ENCODE data around the gene TBKBP1.

Gene TBKBP1

DNA sequence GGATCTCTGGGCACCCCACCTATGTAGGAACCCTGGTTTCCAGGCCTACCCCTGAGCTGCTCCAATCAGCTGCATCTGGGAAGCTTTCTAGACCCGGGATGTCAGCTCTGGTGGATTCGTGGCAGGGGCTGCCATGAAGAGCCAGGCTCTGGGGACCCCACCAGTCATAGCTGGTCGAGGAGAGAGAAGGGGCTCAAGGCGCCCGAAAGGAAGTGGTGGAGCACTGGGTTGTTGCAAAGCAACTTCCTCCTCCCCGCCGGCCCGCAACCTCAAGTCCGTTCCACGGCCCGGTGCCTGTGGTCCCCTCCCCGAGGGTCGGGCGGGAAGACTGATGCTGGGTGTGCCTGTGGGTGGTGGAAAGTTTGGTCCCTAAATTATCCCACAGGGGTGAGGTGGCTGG is 10.2 kb downstream of the TBKBP1 start:
- H3K4me1 ChIP-seq, result peaks cover 89% of the 10 kb centered on the region
- peak overlapping the region; percentile 54; the same call in 1 of the 2 replicates for H3K9ac ChIP-seq
- H3K4me3 ChIP-seq, result peak overlapping the region; percentile 48; the same call in 1 of the 2 replicates
- peak overlapping the region; percentile 55 for H3K27ac ChIP-seq
- no peaks in the 10 kb centered on the region for H3K9me3 ChIP-seq
- no peak for TF ChIP-seq Cebpa-rat (IDR thresholded peaks at IDR 0.05)
- peaks cover 37% of the 10 kb centered on the region for H4K20me1 ChIP-seq
- H3K27me3 ChIP-seq, result no peaks in the 10 kb centered on the region
- peaks cover 21% of the 10 kb centered on the region for H3K36me3 ChIP-seq
- peak overlapping the region; percentile 94 for H3K4me2 ChIP-seq

DNA sequence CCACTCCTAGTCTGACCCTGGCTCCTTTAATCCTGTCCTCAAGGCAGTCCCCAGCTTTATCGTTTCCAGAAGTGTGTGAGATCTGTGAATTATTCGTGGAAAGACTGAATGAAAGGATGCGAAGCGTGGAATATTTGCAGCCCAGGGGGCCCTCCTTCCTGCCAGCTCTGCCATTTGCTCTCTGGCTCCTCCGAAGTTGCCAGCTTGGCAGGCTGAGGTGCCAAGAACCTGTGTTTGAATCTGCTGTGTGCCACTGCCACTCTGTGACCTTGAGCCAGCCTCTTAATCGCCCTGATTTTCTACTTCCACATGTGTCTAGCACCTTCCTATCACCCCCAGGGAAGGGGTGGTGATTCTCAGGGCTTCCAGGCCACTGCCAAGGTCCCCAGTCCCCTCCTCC is 10.8 kb downstream of the TBKBP1 start:
- Histone ChIP-seq H3K27me3 (no peaks in the 10 kb centered on the region), H4K20me1 (peaks cover 33% of the 10 kb centered on the region), H3K4me3 (no peak overlapping the region), H3K27ac (peak overlapping the region; percentile 55), H3K4me1 (peaks cover 83% of the 10 kb centered on the region), H3K9ac (peak overlapping the region; percentile 54; the same call in 1 of the 2 replicates), H3K36me3 (peaks cover 21% of the 10 kb centered on the region), H3K9me3 (no peaks in the 10 kb centered on the region), H3K4me2 (peak overlapping the region; percentile 94)
- no peak for TF ChIP-seq Cebpa-rat (IDR thresholded peaks at IDR 0.05)

DNA sequence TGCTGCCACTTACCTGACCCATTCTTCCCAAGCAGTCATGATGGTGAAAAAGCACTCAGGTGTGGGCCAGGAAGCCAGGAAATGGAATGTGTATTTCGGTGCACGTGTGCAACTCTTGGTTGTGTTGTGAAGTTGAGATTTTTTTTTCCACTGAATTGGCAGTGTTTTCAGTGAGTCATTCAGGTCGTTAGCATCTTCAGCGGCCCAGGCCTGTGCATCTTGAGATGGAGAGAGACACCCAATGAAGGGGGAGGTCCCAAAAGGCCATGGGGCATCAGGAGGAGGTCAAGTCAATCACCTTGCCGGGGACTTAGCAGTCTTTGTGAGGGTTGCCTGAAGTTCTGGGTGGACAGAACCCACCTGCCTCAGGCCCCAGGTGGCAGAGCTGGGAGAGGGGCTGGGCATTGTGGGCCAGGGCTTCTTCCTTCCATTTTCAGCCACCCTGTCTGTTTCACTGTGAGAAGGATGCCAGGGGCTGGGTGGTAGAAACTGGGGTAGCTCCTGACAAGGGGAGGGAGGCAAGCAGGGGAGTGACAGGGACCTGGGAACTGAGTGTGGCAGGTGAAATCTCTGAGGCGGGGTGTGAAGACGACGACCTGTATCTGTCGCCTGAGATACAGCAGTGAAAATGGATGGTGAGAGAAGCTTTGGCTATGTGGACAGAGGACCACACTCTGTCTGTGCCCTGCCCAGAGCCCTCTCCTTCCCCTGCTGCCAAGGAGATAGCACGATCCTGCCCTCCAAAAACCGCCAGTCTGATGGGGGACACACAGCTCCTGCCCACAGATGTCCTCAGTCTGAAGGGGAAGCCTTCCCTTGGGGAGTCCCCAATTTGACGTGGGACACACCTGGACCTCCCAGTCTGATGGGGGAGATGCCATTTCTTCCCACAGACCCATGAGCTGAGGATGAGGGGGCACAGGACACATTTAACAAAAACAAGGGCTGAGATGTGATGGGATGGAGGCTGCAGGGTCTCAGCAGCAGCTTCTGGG is 11.9 kb downstream of the TBKBP1 start:
- TF ChIP-seq Cebpa-rat (IDR thresholded peaks at IDR 0.05), result no peak
- Histone ChIP-seq H3K27me3 (no peaks in the 10 kb centered on the region), H3K4me1 (peaks cover 83% of the 10 kb centered on the region), H3K4me3 (no peak overlapping the region), H3K27ac (peak overlapping the region; percentile 63), H3K9me3 (no peaks in the 10 kb centered on the region), H3K9ac (peak overlapping the region; percentile 47; the same call in 1 of the 2 replicates), H4K20me1 (peaks cover 33% of the 10 kb centered on the region), H3K36me3 (peaks cover 25% of the 10 kb centered on the region), H3K4me2 (peak overlapping the region; percentile 94)

DNA sequence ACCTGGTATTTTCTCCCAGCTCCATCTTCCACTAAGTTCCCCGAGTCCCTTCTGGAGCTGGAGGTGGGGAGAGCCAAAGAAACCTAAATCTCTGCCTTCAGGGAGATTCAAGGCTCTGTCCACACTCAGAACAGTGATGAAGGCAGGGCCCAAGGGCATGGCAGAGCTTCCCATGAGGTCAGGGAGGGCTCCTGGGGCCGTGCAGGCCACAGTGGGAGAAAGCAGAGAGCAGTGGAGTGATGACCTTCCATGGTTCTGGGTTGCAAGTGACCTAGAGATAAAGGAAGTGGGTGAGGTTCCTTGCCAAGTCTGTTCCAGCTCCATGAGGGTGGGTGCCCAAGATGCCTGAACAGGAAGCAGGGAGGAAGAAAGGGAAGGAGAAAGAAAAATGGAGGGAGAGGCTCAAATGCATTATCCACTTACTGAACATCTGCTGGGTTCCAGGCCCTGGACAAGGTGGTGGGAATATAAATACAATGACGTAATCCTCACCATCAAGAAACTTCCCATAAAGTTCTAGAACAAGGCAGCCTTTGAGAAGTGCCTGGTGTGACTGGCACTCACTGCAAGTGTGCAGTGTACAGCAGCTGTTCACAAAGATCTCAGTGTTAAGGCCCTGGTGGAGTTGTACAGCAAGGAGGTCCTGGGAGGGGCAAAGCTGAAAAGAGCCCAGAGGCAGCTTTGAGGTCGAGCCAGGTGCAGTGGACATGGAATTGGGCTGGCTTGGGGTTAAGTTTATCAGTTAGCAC is 13.3 kb downstream of the TBKBP1 start:
- Histone ChIP-seq H3K4me3 (no peak overlapping the region), H4K20me1 (peaks cover 33% of the 10 kb centered on the region), H3K27me3 (no peaks in the 10 kb centered on the region), H3K4me2 (peak overlapping the region; percentile 94), H3K27ac (peak overlapping the region; percentile 63), H3K9ac (peak overlapping the region; percentile 42; the same call in 1 of the 2 replicates), H3K4me1 (peaks cover 83% of the 10 kb centered on the region), H3K9me3 (no peaks in the 10 kb centered on the region), H3K36me3 (peaks cover 30% of the 10 kb centered on the region)
- TF ChIP-seq Cebpa-rat (IDR thresholded peaks at IDR 0.05), result no peak

DNA sequence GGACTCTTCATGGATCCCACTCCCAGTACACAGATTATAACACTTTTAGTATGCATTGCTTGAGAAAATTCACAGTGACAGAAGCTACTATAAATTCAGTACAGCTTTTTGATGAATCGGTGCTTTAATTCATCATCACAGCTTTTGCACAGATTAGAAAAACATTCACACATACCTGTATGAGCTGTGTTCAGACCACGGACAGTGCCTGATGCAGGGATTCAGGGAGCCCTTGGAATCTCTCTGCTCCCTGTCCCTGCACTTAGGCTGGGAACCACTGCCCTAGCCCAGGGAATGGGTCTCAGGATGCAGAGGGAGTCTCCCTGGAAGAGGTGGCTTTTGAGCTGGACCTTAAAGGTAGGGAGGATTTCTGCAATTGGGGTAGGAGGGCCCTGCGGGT is 13.9 kb downstream of the TBKBP1 start:
- Histone ChIP-seq H3K4me1 (peaks cover 83% of the 10 kb centered on the region), H3K9ac (no peak overlapping the region), H3K27me3 (no peaks in the 10 kb centered on the region), H3K4me3 (no peak overlapping the region), H3K36me3 (peaks cover 30% of the 10 kb centered on the region), H3K27ac (no peak overlapping the region), H3K4me2 (peak overlapping the region; percentile 94), H4K20me1 (peaks cover 33% of the 10 kb centered on the region), H3K9me3 (no peaks in the 10 kb centered on the region)
- TF ChIP-seq Cebpa-rat (IDR thresholded peaks at IDR 0.05), result no peak

DNA sequence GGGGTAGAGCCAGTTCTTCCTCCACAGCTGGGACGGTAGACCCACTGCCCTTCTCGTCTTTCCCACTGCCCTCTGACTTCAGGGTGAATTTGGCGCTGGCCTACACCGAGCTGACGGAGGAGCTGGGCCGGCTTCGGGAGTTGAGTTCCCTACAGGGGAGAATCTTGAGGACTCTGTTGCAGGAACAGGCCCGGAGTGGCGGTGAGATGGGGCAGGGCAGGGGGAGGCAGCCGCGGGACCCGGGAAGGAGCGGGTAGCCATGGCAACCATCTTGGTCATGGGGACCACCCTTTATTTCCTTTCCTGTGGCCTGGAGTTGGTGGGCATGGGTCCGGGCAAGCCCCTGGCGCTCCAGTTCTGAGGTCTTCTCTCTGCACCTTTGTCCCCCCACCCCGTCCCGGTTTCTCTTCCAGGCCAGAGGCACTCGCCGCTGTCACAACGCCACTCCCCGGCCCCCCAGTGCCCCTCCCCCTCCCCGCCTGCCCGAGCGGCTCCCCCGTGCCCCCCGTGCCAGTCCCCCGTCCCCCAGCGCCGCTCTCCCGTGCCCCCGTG is 14.4 kb downstream of the TBKBP1 start:
- no peaks in the 10 kb centered on the region for H3K9me3 ChIP-seq
- H3K27ac ChIP-seq, result no peak overlapping the region
- no peaks in the 10 kb centered on the region for H3K27me3 ChIP-seq
- H3K4me3 ChIP-seq, result no peak overlapping the region
- TF ChIP-seq Cebpa-rat (IDR thresholded peaks at IDR 0.05), result no peak
- H4K20me1 ChIP-seq, result peaks cover 33% of the 10 kb centered on the region
- H3K4me1 ChIP-seq, result peaks cover 83% of the 10 kb centered on the region
- peaks cover 30% of the 10 kb centered on the region for H3K36me3 ChIP-seq
- no peak overlapping the region for H3K9ac ChIP-seq
- H3K4me2 ChIP-seq, result no peak overlapping the region

- no peak overlapping the region for H3K9ac ChIP-seq
- H4K20me1 ChIP-seq, result peaks cover 30% of the 10 kb centered on the region
- H3K9me3 ChIP-seq, result no peaks in the 10 kb centered on the region
- H3K4me3 ChIP-seq, result no peak overlapping the region
- peaks cover 83% of the 10 kb centered on the region for H3K4me1 ChIP-seq
- no peaks in the 10 kb centered on the region for H3K27me3 ChIP-seq
- H3K36me3 ChIP-seq, result peaks cover 30% of the 10 kb centered on the region
- no peak for TF ChIP-seq Cebpa-rat (IDR thresholded peaks at IDR 0.05)
- no peak overlapping the region for H3K4me2 ChIP-seq
- H3K27ac ChIP-seq, result no peak overlapping the region
Measured at GRCh38 chr17:47708864-47709541, 15.0 kb downstream of the TBKBP1 start.

GRCh38 chr17:47709594-47709993 is 15.6 kb downstream of the TBKBP1 start:
- peaks cover 30% of the 10 kb centered on the region for H3K36me3 ChIP-seq
- H3K4me3 ChIP-seq, result no peak overlapping the region
- no peaks in the 10 kb centered on the region for H3K27me3 ChIP-seq
- TF ChIP-seq Cebpa-rat (IDR thresholded peaks at IDR 0.05), result no peak
- H3K27ac ChIP-seq, result no peak overlapping the region
- peaks cover 25% of the 10 kb centered on the region; the same call in 1 of the 2 replicates for H4K20me1 ChIP-seq
- H3K9ac ChIP-seq, result no peak overlapping the region
- H3K4me2 ChIP-seq, result no peak overlapping the region
- peaks cover 83% of the 10 kb centered on the region for H3K4me1 ChIP-seq
- H3K9me3 ChIP-seq, result no peaks in the 10 kb centered on the region

Data from BLaER1 (cell line).